GM23338 (cell line): ENCODE measurements around the gene GP1BB. TPM values are rescaled to one million over a fixed set of nuclear protein-coding genes. Genes with fewer than 3 reads are reported as not detected.

Source experiments
- ATAC-seq: fragments of 200-7000 bp; cut with Tn5 transposase; 3 replicates; pipeline ENCODE4 v1.9.1; 2020
- DNase-seq: peaks from one replicate; pipeline ENCODE4 v3.0.0-alpha.2; 2015; ENCODE audit warnings: low spot score
- H2AFZ ChIP-seq: fragments of 200-600 bp; sonication (generic); 2 replicates; pipeline ENCODE4 v1.8.0; 2016; ENCODE audit warnings: antibody characterized with exemption, mild to moderate bottlenecking, moderate library complexity
- H3F3A ChIP-seq: fragments of 200-600 bp; sonication (generic); replicated peaks from 2 replicates; pipeline ENCODE4 v1.8.0; 2017; ENCODE audit warnings: antibody characterized with exemption, mixed run types, low read depth
- H3K27ac ChIP-seq: fragments of 200-600 bp; sonication (generic); 2 replicates; pipeline ENCODE4 v1.6.1; 2016; ENCODE audit warnings: low read depth
- H3K27me3 ChIP-seq: fragments of 200-600 bp; sonication (generic); 2 replicates; pipeline ENCODE4 v1.8.0; 2016; ENCODE audit warnings: mild to moderate bottlenecking, mixed run types, moderate library complexity; ENCODE audit not compliant: insufficient read depth
- H3K36me3 ChIP-seq: fragments of 200-600 bp; sonication (generic); 2 replicates; pipeline ENCODE4 v1.8.0; 2016; ENCODE audit warnings: mild to moderate bottlenecking; ENCODE audit not compliant: insufficient read depth
- H3K4me1 ChIP-seq: fragments of 200-600 bp; sonication (generic); 2 replicates; pipeline ENCODE4 v1.8.0; 2016; ENCODE audit warnings: mild to moderate bottlenecking, moderate library complexity; ENCODE audit not compliant: insufficient read depth
- H3K4me2 ChIP-seq: fragments of 200-600 bp; sonication (generic); 2 replicates; pipeline ENCODE4 v1.7.1; 2017; ENCODE audit warnings: mixed run types
- H3K4me3 ChIP-seq: fragments of 200-600 bp; sonication (generic); 2 replicates; pipeline ENCODE4 v1.6.1; 2016; ENCODE audit warnings: mixed run types
- H3K79me2 ChIP-seq: fragments of 200-600 bp; sonication (generic); replicated peaks from 2 replicates; pipeline ENCODE4 v1.8.0; 2017; ENCODE audit warnings: mild to moderate bottlenecking; ENCODE audit not compliant: insufficient read depth
- H3K9me2 ChIP-seq: fragments of 200-600 bp; sonication (generic); 2 replicates; pipeline ENCODE4 v1.8.0; 2017; ENCODE audit not compliant: insufficient read depth
- H4K20me1 ChIP-seq: fragments of 200-600 bp; sonication (generic); replicated peaks from 2 replicates; pipeline ENCODE4 v1.8.0; 2017; ENCODE audit warnings: mild to moderate bottlenecking; ENCODE audit not compliant: insufficient read depth
- H3K27ac Mint-ChIP-seq: 2 replicates; pipeline ENCODE4 v1.8.0; 2020; ENCODE audit warnings: inconsistent platforms, mild to moderate bottlenecking, moderate library complexity, mixed read lengths
- H3K27me3 Mint-ChIP-seq: 3 replicates; pipeline ENCODE4 v1.8.0; 2022; ENCODE audit warnings: low read depth, mild to moderate bottlenecking, moderate library complexity, mixed read lengths, inconsistent platforms; ENCODE audit not compliant: insufficient read depth, poor library complexity
- H3K36me3 Mint-ChIP-seq: 3 replicates; pipeline ENCODE4 v1.8.0; 2021; ENCODE audit warnings: low read depth, mild to moderate bottlenecking, inconsistent platforms, moderate library complexity, mixed read lengths
- H3K4me1 Mint-ChIP-seq: 3 replicates; pipeline ENCODE4 v1.8.0; 2020; ENCODE audit warnings: mild to moderate bottlenecking, inconsistent platforms, mixed read lengths
- H3K4me3 Mint-ChIP-seq: 3 replicates; pipeline ENCODE4 v1.8.0; 2021; ENCODE audit warnings: moderate library complexity, mild to moderate bottlenecking, inconsistent platforms, mixed read lengths
- H3K9me3 Mint-ChIP-seq: 3 replicates; pipeline ENCODE4 v1.8.0; 2020; ENCODE audit warnings: moderate library complexity, mild to moderate bottlenecking, inconsistent platforms, mixed read lengths
- CREB1 ChIP-seq: fragments of 250-450 bp; sonication (Bioruptor Pico); IDR thresholded peaks from 2 replicates; pipeline ENCODE4 v1.5.0; 2020; ENCODE audit warnings: low read depth, mild to moderate bottlenecking, moderate library complexity
- NANOG ChIP-seq: IDR thresholded peaks from 2 replicates; pipeline ENCODE4 v1.6.1; 2016; ENCODE audit warnings: antibody characterized with exemption, borderline replicate concordance
- POLR2AphosphoS5 ChIP-seq: IDR thresholded peaks from 2 replicates; pipeline ENCODE4 v1.6.1; 2016; ENCODE audit warnings: antibody characterized with exemption, low read depth
- STAT1 ChIP-seq: IDR thresholded peaks from one replicate; pipeline ENCODE4 v1.6.1; 2016; ENCODE audit warnings: antibody characterized with exemption; ENCODE audit not compliant: unreplicated experiment
- ZNF114 ChIP-seq: fragments of 250-450 bp; sonication (Bioruptor Pico); IDR thresholded peaks from 2 replicates; pipeline ENCODE4 v1.5.0; 2020; ENCODE audit warnings: mild to moderate bottlenecking, moderate library complexity
- polyA plus RNA-seq: library from polyadenylated mRNA; unstranded; fragments of >200 nt; fragmentation: Nextera tagmentation; extraction: Ambion mirVana; gene quantifications from 2 replicates; pipeline ENCODE4 v1.2.1, GENCODE V29; 2016
- total RNA-seq: library from RNA; depleted of rRNA; stranded (reverse); fragments of >200 nt; shearing (Covaris generic); gene quantifications from 2 replicates; pipeline ENCODE4 v1.2.3, GENCODE V29; 2014
- TF ChIP-seq, protein P1 (sequence below): fragments of 250-450 bp; sonication (Bioruptor Pico); IDR thresholded peaks from 2 replicates; pipeline ENCODE4 v1.5.0; 2020; ENCODE audit warnings: mild to moderate bottlenecking, moderate library complexity

GP1BB gene
- total and polyA plus RNA-seq, 2 experiments from 2014 or later, result 0.53 to 1.3 TPM

DNA sequence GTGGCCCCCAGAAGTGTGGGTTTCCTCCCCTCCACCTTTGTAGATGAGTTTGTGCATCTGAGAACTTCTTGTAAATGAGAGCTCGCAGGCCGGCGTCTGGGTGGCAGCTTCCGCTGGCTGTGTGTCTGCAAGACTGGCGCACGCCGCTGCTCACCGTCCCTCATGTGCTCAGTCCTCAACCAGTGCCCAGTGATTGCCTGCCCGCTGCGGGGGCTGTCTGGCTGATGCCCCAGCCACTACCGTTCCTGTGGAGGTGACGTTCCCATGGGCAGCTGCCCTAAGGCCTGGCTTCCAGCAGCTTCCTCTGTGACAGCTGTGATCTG is 46.0 kb downstream of the GP1BB start:
- H4K20me1 ChIP-seq, result no peaks in the 10 kb centered on the region
- TF ChIP-seq, protein P1, sequence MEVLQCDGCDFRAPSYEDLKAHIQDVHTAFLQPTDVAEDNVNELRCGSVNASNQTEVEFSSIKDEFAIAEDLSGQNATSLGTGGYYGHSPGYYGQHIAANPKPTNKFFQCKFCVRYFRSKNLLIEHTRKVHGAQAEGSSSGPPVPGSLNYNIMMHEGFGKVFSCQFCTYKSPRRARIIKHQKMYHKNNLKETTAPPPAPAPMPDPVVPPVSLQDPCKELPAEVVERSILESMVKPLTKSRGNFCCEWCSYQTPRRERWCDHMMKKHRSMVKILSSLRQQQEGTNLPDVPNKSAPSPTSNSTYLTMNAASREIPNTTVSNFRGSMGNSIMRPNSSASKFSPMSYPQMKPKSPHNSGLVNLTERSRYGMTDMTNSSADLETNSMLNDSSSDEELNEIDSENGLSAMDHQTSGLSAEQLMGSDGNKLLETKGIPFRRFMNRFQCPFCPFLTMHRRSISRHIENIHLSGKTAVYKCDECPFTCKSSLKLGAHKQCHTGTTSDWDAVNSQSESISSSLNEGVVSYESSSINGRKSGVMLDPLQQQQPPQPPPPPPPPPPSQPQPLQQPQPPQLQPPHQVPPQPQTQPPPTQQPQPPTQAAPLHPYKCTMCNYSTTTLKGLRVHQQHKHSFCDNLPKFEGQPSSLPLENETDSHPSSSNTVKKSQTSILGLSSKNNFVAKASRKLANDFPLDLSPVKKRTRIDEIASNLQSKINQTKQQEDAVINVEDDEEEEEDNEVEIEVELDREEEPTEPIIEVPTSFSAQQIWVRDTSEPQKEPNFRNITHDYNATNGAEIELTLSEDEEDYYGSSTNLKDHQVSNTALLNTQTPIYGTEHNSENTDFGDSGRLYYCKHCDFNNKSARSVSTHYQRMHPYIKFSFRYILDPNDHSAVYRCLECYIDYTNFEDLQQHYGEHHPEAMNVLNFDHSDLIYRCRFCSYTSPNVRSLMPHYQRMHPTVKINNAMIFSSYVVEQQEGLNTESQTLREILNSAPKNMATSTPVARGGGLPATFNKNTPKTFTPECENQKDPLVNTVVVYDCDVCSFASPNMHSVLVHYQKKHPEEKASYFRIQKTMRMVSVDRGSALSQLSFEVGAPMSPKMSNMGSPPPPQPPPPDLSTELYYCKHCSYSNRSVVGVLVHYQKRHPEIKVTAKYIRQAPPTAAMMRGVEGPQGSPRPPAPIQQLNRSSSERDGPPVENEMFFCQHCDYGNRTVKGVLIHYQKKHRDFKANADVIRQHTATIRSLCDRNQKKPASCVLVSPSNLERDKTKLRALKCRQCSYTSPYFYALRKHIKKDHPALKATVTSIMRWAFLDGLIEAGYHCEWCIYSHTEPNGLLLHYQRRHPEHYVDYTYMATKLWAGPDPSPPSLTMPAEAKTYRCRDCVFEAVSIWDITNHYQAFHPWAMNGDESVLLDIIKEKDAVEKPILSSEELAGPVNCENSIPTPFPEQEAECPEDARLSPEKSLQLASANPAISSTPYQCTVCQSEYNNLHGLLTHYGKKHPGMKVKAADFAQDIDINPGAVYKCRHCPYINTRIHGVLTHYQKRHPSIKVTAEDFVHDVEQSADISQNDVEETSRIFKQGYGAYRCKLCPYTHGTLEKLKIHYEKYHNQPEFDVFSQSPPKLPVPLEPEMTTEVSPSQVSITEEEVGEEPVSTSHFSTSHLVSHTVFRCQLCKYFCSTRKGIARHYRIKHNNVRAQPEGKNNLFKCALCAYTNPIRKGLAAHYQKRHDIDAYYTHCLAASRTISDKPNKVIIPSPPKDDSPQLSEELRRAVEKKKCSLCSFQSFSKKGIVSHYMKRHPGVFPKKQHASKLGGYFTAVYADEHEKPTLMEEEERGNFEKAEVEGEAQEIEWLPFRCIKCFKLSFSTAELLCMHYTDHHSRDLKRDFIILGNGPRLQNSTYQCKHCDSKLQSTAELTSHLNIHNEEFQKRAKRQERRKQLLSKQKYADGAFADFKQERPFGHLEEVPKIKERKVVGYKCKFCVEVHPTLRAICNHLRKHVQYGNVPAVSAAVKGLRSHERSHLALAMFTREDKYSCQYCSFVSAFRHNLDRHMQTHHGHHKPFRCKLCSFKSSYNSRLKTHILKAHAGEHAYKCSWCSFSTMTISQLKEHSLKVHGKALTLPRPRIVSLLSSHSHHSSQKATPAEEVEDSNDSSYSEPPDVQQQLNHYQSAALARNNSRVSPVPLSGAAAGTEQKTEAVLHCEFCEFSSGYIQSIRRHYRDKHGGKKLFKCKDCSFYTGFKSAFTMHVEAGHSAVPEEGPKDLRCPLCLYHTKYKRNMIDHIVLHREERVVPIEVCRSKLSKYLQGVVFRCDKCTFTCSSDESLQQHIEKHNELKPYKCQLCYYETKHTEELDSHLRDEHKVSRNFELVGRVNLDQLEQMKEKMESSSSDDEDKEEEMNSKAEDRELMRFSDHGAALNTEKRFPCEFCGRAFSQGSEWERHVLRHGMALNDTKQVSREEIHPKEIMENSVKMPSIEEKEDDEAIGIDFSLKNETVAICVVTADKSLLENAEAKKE (CRISPR knock-in tag), result no peak
- TF ChIP-seq STAT1, result no peak
- no peak for TF ChIP-seq NANOG
- TF ChIP-seq CREB1 (CRISPR knock-in tag), result no peak
- no peak for TF ChIP-seq POLR2AphosphoS5
- no peak for TF ChIP-seq ZNF114 (CRISPR knock-in tag)
- Mint-ChIP-seq H3K27ac (no peak overlapping the region), H3K9me3 (peaks cover 3% of the 10 kb centered on the region; the same call in 1 of the 3 replicates), H3K36me3 (no peaks in the 10 kb centered on the region), H3K4me1 (peaks cover 15% of the 10 kb centered on the region), H3K27me3 (peaks cover 66% of the 10 kb centered on the region), H3K4me3 (no peak overlapping the region)
- H3K27me3 ChIP-seq, result peaks cover 69% of the 10 kb centered on the region
- H3K4me3 ChIP-seq, result no peak overlapping the region
- H3F3A ChIP-seq, result peaks cover 9% of the 10 kb centered on the region
- DNase-seq, result no peak
- no peak overlapping the region for H3K27ac ChIP-seq
- no peaks in the 10 kb centered on the region for H3K79me2 ChIP-seq
- no peak for ATAC-seq
- no peaks in the 10 kb centered on the region for H3K36me3 ChIP-seq
- peaks cover 15% of the 10 kb centered on the region for H3K4me1 ChIP-seq
- H2AFZ ChIP-seq, result no peak overlapping the region
- no peak overlapping the region for H3K4me2 ChIP-seq
- H3K9me2 ChIP-seq, result no peaks in the 10 kb centered on the region
